ENCODE measurements around the gene LMX1B.
"Not testable (repeated sequence)": the region's sequence is repeated elsewhere in the genome, so short reads cannot be mapped to it uniquely, and the experiment has no call there.

LMX1B gene

DNA sequence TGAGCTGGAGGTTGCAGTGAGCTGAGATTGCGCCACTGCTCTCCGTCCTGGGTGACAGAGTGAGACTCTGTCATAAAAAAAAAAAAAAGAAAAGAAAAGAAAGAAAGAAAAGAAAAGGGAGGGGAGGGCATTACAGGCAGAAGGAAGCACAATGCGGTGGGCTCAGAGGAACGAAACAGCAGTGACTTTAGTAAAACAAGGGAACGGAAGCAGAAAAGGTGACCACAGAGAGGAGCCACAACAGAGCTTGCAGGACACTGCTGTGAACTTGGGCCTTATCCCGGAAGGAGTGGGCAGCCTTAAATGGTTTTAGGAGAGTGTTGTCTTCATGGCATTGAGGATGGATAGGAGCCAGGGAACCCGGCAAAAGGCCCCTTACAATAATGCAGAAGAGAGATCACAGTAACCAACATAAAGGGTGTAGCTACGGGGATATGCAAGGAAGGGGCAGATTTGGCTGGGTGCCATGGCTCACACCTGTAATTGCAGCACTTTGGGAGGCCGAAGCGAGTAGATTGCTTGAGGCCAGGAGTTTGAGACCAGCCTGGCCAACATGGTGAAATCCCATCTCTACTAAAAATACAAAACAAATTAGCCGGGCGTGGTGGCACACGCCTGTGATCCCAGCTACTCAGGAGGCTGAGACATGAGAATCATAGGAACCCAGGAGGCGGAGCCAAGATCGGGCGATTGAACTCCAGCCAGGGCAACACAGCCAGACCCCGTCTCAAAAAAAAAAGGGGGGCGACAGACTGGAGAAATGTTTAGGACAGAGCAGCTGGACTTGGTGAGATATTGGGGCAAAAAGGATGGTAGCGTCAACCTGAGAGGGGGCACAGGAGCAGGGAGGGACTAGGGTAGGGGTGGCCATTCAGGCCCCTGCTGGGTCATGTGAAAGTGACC lies 107.2 kb downstream of the LMX1B start:
- DNase-seq: no peak

DNA sequence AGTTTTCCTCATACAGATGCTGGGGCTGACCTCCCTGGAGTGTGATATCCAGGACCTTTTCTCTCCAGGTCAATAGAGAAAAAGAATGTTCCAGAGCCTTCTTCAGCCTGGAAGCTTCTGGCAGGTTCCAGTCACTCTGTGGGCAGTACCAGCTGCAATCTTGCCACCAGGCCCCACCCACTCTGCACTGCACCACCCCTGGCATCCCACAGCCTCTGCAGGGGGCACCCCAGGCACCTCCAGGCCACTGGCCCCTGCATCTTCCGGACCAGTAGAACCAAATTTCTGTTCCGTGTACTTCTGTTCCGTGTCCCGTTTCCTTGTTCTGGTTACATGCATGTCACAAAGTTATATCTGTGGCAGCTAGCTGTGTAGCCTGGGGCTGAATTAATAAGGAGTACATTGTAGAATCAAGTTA lies 107.8 kb downstream of the LMX1B start:
- DNase-seq: no peak

DNA sequence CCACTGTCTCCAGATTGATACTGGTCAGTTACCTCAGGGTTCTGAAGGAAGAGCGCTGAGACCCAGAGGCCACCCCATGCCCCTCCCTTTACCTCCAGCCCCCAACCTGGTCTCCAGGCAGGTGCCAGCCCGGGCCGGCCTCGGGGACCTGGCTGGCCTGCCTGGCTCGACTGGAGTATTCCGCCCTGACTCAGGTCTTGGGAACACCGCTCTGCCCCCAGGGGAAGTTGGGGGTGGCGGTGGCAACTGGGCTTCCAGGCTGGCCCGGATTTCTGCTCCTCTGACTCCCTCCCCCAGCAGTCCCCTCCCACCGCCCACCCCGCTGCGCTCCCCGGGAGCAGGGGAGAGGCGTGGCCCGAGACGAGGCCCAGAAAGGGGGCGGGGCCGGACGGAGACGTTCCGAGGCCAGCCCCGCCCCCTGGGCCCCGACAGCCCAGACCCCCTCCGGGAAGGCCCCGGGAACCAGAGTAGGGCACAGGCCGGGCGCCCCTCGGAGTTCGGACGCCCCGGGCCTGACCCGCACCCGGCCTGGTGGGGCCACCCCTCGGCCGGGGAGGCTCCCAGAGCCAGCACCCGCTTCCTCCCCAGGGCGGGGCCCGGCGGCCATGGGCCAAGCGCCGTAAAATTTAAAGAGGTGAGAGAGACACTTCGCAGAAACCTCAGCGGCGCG lies 108.7 kb downstream of the LMX1B start:
- DNase-seq: peak; percentile 80 to 87 (median 86)

GRCh38 chr9:126722922-126723806 lies 109.4 kb downstream of the LMX1B start:
- DNase-seq: peak; percentile 60 to 85 (median 71)

DNA sequence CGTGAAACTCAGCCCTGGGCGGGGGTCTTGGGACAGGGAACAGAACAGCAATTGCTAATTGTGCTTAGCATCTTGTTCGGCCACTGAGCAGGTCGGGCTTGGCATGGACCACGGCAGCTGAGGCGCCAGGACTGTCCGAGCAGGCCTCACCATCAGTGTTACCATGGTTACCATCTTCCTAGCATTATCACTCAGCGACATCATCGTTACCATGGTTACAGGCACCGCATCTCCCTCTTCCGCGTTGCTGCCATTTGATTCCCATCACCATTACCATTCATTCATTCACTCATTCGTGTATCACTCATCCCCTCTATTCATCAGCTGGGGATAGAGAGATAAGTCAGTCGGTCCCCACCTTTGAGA lies 110.1 kb downstream of the LMX1B start:
- no peak for DNase-seq

GRCh38 chr9:126724226-126724625 lies 110.5 kb downstream of the LMX1B start:
- no peak for DNase-seq

- not testable (repeated sequence) for DNase-seq
These were observed 111.8 kb downstream of the LMX1B start for GRCh38 chr9:126725485-126725884.

DNA sequence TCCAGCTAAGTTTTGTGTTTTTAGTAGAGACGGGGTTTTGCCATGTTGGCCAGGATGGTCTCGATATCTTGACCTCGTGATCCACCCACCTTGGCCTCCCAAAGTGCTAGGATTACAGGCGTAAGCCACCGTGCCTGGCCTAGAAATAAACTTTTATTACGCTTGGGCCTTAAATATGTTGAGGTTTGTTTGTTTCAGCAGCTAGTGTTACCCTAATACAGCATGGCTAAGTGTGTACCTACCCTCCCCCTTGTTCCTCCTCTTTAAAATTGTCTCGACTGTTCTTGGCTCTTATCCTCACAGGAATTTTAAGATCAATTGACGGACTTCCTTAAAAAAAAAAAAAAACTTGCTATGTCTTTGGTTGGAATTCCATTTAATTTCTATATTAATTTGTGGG lies 114.5 kb downstream of the LMX1B start:
- DNase-seq: not testable (repeated sequence)

DNA sequence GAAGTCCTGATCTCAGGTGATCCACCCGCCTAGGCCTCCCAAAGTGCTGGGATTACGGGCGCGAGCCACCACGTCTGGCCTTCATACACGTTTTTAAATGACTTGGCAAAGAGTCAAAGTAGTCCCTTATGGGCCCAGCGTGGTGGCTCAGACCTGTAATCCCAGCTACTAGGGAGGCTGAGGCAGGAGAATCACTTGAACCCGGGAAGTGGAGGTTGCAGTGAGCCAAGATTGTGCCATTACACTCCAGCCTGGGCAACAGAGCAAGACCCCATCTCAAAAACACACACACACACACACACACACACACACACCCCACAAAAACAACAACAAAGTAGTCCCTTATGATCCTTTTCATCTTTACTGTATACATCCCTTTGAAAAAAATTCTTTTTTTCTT lies 116.9 kb downstream of the LMX1B start:
- not testable (repeated sequence) for DNase-seq

DNA sequence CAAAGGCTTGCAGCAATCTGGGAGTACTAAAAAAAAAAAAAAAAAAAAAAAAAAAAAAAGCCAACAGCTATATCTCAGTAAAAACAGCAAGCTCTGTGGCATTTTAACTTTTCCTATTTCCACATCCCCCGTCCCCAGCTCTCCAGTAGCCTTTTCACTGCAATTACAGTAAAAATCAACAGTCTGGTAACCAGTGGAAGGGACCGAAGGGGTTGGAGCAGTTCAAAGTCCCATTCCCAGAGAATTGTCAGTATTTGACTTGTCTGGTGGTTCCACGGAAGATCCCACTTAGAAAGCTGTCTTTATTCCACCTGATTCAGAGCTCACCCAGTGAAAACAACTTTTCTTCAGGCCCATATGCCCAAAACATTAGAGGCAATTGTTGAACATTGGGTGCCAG lies 119.3 kb downstream of the LMX1B start:
- DNase-seq: no peak

DNA sequence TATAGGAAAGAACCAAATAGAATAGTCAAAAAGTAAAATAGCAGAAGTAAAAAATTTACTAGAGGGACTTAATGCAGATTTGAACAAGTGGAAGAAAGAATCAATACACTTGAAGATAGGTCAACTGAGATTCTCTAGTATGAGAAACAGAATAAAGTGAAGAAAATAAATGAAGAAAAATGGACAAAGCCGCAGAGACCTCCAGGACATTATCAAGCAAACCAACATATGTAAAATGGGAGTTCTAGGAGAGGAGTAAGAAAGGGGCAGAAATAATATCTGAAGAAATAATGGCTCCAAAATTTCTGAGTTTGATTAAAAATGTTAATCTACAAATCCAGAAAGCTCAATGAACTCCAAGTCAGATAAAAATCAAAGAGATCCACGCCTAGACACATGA lies 121.1 kb downstream of the LMX1B start:
- DNase-seq: no peak

- DNase-seq: no peak
These were observed 121.8 kb downstream of the LMX1B start for GRCh38 chr9:126735482-126735881.

- DNase-seq: no peak
These were observed 124.8 kb downstream of the LMX1B start for GRCh38 chr9:126738553-126738952.

GRCh38 chr9:126743041-126743440 lies 129.3 kb downstream of the LMX1B start:
- no peak for DNase-seq

DNA sequence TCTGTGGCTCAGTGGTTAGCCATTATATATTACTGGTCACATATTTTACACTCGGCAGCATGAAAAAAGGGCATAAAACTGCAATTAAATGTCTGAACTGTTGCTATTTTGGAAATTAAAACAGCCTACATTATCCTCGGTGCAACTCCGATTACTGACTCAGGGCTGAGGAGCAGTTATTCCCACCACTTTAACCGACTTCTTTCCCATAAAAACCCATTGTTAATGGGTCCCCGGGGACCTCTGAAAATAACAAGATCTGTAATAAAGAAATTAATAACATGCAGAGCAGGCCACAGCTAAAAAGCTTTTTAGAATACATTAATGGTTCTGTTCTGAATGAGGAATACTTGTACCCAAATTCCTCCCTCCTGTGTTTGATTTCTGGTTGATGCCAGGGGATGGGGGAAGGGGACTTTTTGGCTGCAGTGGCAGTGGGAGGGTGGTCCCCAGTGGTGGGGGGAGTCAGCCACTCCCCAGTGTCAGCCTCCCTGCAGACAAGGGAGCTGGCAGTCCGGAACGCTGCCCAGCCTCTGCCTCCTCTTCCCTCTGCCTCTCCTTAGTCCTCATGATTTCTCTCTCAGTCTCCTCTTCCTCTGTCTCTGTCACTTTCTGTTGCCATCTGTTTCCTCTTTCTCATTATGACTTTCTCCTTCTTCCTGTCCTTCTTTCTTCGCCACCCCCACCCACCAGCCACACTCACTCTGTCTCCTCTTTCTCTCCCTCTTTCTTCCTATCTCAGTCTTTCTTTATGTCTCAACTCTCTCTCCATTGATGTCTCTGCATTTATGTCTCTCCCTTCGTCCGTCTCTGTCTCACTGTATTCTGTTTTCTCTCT lies 132.1 kb downstream of the LMX1B start:
- DNase-seq: peak in 1 of 5 donors; percentile 55

Data from T-helper 1 cell (primary cell).